Measurements from ENCODE around the gene COA7. TPM values are rescaled to one million over a fixed set of nuclear protein-coding genes. Genes with fewer than 3 reads are reported as not detected.
A peak's percentile ranks its signal among the peaks of the same experiment; 100 is the strongest.

COA7 gene
- total RNA-seq, 2 experiments from 2014 or later = 16.3 to 17.6 TPM

GRCh38 chr1:52668711-52669110, 29.4 kb downstream of the COA7 start:
- Mint-ChIP-seq H3K4me1 (ENCODE audit: low read depth) (no peaks in the 10 kb centered on the region), H3K36me3 (ENCODE audit: low read depth) (peaks cover 7% of the 10 kb centered on the region), H3K27ac (peak overlapping the region; percentile 30), H3K27me3 (no peaks in the 10 kb centered on the region), H3K4me3 (no peak overlapping the region), H3K9me3 (no peaks in the 10 kb centered on the region)
- DNase-seq = no peak
- ChIA-PET CTCF (interaction anchor here (1.0 to 1.5 kb wide), 2 partner anchors 17 to 20 kb away, joined by 3 read pairs; no protein-coding TSS in a partner anchor), POLR2A (interaction anchor here (0.8 kb wide), 1 partner anchor 11 kb away, joined by 3 read pairs; no protein-coding TSS in a partner anchor)
- ATAC-seq = no peak
- intact Hi-C loops (cut with micrococcal nuclease) = no loop called here
- TF ChIP-seq, protein P1, sequence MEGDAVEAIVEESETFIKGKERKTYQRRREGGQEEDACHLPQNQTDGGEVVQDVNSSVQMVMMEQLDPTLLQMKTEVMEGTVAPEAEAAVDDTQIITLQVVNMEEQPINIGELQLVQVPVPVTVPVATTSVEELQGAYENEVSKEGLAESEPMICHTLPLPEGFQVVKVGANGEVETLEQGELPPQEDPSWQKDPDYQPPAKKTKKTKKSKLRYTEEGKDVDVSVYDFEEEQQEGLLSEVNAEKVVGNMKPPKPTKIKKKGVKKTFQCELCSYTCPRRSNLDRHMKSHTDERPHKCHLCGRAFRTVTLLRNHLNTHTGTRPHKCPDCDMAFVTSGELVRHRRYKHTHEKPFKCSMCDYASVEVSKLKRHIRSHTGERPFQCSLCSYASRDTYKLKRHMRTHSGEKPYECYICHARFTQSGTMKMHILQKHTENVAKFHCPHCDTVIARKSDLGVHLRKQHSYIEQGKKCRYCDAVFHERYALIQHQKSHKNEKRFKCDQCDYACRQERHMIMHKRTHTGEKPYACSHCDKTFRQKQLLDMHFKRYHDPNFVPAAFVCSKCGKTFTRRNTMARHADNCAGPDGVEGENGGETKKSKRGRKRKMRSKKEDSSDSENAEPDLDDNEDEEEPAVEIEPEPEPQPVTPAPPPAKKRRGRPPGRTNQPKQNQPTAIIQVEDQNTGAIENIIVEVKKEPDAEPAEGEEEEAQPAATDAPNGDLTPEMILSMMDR (IDR thresholded peaks at IDR 0.05) = no peak

GRCh38 chr1:52667984-52668383, 30.2 kb downstream of the COA7 start:
- no peak for ATAC-seq
- POLR2A ChIA-PET = no interaction called here
- Mint-ChIP-seq H3K4me3 (no peak overlapping the region), H3K27ac (no peak overlapping the region), H3K36me3 (ENCODE audit: low read depth) (peaks cover 7% of the 10 kb centered on the region), H3K9me3 (no peaks in the 10 kb centered on the region), H3K4me1 (ENCODE audit: low read depth) (no peaks in the 10 kb centered on the region), H3K27me3 (no peaks in the 10 kb centered on the region)
- TF ChIP-seq, protein P1 (IDR thresholded peaks at IDR 0.05) = no peak
- no peak for DNase-seq
- intact Hi-C loops (cut with micrococcal nuclease) = no loop called here
- CTCF ChIA-PET = interaction anchor here (1.1 to 1.9 kb wide), 4 partner anchors 18 to 47 kb away, joined by 3 to 7 read pairs (median 5); no protein-coding TSS in a partner anchor

- H3K9me3 Mint-ChIP-seq = no peaks in the 10 kb centered on the region
- TF ChIP-seq, protein P1 (IDR thresholded peaks at IDR 0.05) = no peak
- no peaks in the 10 kb centered on the region for H3K27me3 Mint-ChIP-seq
- ATAC-seq = no peak
- no peak overlapping the region for H3K4me3 Mint-ChIP-seq
- H3K27ac Mint-ChIP-seq = no peak overlapping the region
- peaks cover 7% of the 10 kb centered on the region for H3K36me3 Mint-ChIP-seq (ENCODE audit: low read depth)
- no peak for DNase-seq
- no peaks in the 10 kb centered on the region for H3K4me1 Mint-ChIP-seq (ENCODE audit: low read depth)
- ChIA-PET POLR2A (no interaction called here), CTCF (interaction anchor here (0.6 to 1.9 kb wide), 7 partner anchors 9 to 203 kb away, joined by 3 to 7 read pairs (median 5); no protein-coding TSS in a partner anchor)
- intact Hi-C loops (cut with micrococcal nuclease) = no loop called here
Measured at GRCh38 chr1:52667290-52667689, 30.9 kb downstream of the COA7 start.

DNA sequence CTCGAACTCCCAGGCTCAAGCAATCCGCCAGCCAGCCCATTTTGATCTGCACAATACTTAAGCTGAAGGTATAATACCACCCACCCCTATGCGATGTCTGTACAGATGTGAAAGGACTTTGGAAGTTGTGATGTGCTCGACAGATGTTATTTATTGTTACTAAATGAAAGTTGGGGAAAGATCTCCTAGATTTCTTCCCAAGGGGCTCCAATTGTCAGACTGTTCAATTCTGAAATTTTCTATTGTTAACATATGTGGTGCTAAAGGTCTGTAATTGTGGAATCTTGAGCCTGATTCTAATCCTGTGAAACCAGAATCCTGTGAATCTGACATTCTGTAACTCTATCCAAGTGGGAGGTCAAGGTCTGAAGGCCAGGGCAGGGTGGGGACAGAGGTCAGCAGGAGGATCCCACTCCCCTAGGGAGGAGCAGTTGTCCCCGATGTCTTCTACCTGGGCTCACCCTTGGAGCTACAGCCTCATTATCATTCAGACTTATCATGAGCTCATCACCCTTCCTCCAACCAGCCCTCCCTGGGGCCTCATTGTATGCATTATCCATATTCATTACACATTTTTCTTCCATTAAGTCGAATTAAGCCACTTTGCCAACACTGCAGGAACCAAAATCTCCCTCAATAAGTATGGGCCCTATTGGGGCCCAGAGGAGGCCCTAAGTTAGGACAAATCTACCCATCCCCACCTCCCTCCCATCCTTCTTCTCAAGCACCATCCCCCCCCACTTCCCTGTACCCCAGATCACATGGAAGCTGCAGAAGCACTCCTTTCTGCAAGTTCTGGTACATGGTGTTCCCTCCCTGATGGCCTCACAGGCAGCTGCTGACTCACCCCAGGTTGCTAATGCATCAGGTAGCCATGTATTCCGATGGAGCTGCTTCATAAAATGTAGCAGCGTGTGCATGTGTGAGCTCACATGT, 32.9 kb downstream of the COA7 start:
- CTCF ChIA-PET = interaction anchor here (1.0 to 1.7 kb wide), 4 partner anchors 8 to 261 kb away, joined by 3 to 5 read pairs (median 4); partner anchors contain the start of genes ORC1 and PRPF38A
- Mint-ChIP-seq H3K4me1 (ENCODE audit: low read depth) (peaks cover 8% of the 10 kb centered on the region), H3K4me3 (no peak overlapping the region), H3K27me3 (no peaks in the 10 kb centered on the region), H3K27ac (no peak overlapping the region), H3K36me3 (ENCODE audit: low read depth) (peaks cover 2% of the 10 kb centered on the region), H3K9me3 (no peaks in the 10 kb centered on the region)
- TF ChIP-seq, protein P1 (IDR thresholded peaks at IDR 0.05) = no peak
- ATAC-seq (no peak), DNase-seq (no peak)
- POLR2A ChIA-PET = interaction anchor here (1.0 kb wide), 2 partner anchors 84 to 114 kb away, joined by 3 read pairs; no protein-coding TSS in a partner anchor
- intact Hi-C loops (cut with micrococcal nuclease) = no loop called here

GRCh38 chr1:52663716-52664115, 34.4 kb downstream of the COA7 start:
- ATAC-seq (no peak), DNase-seq (no peak)
- no peak overlapping the region for H3K27ac Mint-ChIP-seq
- no peaks in the 10 kb centered on the region for H3K36me3 Mint-ChIP-seq (ENCODE audit: low read depth)
- TF ChIP-seq, protein P1 (IDR thresholded peaks at IDR 0.05) = no peak
- no peak overlapping the region for H3K4me3 Mint-ChIP-seq
- H3K4me1 Mint-ChIP-seq (ENCODE audit: low read depth) = peaks cover 23% of the 10 kb centered on the region
- intact Hi-C loops (cut with micrococcal nuclease) = no loop called here
- ChIA-PET CTCF (no interaction called here), POLR2A (interaction anchor here (1.7 kb wide), 1 partner anchor 31 kb away, joined by 4 read pairs; the partner anchor contains the start of gene SHISAL2A)
- no peaks in the 10 kb centered on the region for H3K27me3 Mint-ChIP-seq
- no peaks in the 10 kb centered on the region for H3K9me3 Mint-ChIP-seq

Data from activated CD8-positive, alpha-beta T cell treated with anti-CD3 and anti-CD28 coated beads for 36 hours (primary cell).